ENCODE measurements around the gene CCT3. TPM values are rescaled to one million over a fixed set of nuclear protein-coding genes. Genes with fewer than 3 reads are reported as not detected.

Gene CCT3
- polyA plus RNA-seq, result 100 to 1,000 TPM in 1 of 2 donors, 10 to 100 TPM in 1; 61.2 to 149 TPM

DNA sequence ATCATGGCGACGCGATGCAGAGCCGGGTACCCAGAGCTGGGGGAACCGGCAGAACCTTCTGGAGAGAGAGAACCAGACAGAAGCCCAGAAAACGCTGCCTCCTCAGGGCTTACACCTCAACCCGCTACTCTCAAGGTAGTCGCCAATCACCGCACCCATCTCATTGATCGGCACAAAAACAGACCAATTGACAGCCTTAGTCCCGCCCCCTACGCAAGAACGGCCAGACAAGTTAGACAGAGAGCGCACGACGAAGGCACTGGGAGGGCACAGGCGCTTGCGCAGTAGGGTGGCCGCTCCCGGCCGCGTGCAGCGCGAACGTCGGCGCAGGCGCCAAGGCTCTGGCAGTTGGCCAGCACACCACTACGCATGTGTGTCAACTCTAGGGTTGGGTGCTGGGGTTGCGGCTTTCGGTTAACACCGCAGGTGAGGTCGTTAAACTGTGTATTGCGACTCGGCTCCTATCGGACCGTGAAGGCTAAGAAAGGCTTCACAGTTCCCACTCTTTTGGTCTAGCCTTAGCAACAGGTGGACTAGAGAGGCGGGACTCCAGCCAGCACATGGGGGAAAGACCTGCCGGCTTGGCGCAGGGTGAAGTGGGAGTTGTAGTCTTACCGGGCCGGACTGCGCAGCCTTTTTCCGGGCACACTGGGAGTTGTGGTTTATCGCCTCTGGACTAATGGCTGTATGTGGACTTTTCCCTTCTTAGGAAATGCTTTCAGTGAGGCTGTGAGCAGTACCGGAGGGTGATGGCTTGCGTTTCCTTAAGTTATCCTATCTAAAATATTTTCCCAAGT lies at the start of gene CCT3, which contains the start of gene TSACC:
CCT3 (minus strand) TSS at position 113 of the 797 bp plus-strand sequence; CDS start at position 5, 108 bp downstream.
TSACC (plus strand) TSS at position 347 of the 797 bp plus-strand sequence. CDS start 1,232 bp downstream, outside the sequence.
- Histone ChIP-seq H3K4me3 (ENCODE audit: low read depth in 1 of 2, low read length in 2 of 2) (peak within 1 kb of the TSS; percentile 78 to 90), H3K27ac (ENCODE audit: low read depth in 2 of 2, low read length in 1 of 2) (peak within 1 kb of the TSS; percentile 69 to 84), H3K27me3 (ENCODE audit: control insufficient read depth in 1 of 2, insufficient read depth in 2 of 2, low read length in 2 of 2) (no peaks in the 10 kb centered on the region), H3K36me3 (ENCODE audit: control insufficient read depth in 2 of 2, insufficient read depth in 2 of 2, low read length in 1 of 2) (peaks cover 0 to 3% of the 10 kb centered on the region in 2 donors), H3K4me1 (ENCODE audit: control insufficient read depth in 2 of 2, insufficient read depth in 2 of 2, low read length in 1 of 2) (peaks cover 0 to 3% of the 10 kb centered on the region in 2 donors), H3K9me3 (ENCODE audit: control insufficient read depth in 2 of 2, insufficient read depth in 1 of 2, low read depth in 1 of 2, low read length in 1 of 2) (no peaks in the 10 kb centered on the region)
- WGBS, 2 donors, result 0% methylated on average over 47 of the region's 47 CpGs

DNA sequence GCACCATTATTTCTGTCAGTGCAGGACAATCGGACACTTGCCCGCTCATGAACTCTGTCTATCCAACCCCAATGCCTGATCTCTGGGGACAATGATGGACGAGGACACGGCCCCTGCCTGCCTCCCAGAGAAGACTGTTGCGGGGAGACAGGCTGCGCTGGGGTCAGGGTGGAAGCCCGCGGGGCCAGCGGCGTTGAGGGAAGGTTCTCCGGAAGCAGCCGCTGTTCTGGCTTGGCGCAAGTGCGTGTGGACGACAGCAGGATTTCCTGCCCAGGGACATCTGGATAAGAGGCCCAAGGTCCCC lies 49.7 kb upstream of the CCT3 start:
- WGBS, 2 donors, result 47 to 56% methylated on average over 15 of the region's 15 CpGs
- H3K27ac ChIP-seq (ENCODE audit: low read depth in 2 of 2, low read length in 1 of 2), result no peak overlapping the region
- H3K9me3 ChIP-seq (ENCODE audit: control insufficient read depth in 2 of 2, insufficient read depth in 1 of 2, low read depth in 1 of 2, low read length in 1 of 2), result no peaks in the 10 kb centered on the region
- no peak overlapping the region for H3K4me3 ChIP-seq (ENCODE audit: low read depth in 1 of 2, low read length in 2 of 2)
- no peaks in the 10 kb centered on the region for H3K36me3 ChIP-seq (ENCODE audit: control insufficient read depth in 2 of 2, insufficient read depth in 2 of 2, low read length in 1 of 2)
- H3K4me1 ChIP-seq (ENCODE audit: control insufficient read depth in 2 of 2, insufficient read depth in 2 of 2, low read length in 1 of 2), result peaks cover 0 to 4% of the 10 kb centered on the region in 2 donors
- peaks cover 3 to 9% of the 10 kb centered on the region in 2 donors for H3K27me3 ChIP-seq (ENCODE audit: control insufficient read depth in 1 of 2, insufficient read depth in 2 of 2, low read length in 2 of 2)

DNA sequence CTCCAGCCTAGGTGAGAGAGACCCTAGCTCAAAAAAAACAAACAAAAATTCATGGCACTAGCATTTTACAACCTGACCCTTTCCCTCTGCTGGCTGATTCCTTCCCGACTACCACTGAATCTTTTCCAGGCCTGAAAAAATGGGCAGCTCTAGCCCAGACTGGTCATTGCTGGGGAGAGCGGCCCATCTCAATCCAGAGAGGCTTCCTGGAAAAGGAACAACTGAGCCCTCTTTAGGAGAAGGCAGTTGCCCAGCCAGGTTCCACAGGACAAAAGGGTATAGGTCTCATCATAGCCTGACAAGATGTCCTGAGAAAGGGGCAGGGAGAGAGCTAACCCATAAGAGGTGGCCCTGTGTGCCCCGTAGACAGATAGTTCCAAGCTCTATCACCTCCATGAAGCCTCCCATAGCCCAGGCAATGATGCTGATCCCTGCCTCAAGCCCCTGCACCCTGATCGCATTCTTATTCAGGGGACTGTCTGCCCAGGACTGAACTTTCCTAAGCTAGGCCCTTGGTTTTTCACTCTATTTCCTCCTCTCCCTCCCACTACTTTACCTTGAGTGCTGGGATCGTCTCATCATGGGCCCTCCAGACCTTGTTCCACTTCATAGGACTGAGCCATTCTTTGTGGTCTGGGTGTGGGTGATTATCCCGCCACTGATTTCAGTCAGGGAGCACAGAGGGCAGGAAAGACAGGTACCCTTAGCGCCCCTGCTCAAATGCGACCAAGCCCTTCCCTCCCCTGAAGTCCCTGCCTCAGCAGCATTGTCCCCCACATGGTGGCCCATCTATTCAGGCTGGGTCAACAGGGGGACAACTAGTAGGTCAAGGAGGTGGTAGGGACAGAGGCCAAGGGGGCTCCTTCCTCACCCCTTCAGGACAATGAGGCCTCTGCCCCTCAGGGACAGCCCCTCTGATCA lies 49.1 kb upstream of the CCT3 start:
- no peak overlapping the region for H3K4me3 ChIP-seq (ENCODE audit: low read depth in 1 of 2, low read length in 2 of 2)
- no peak overlapping the region for H3K27ac ChIP-seq (ENCODE audit: low read depth in 2 of 2, low read length in 1 of 2)
- H3K27me3 ChIP-seq (ENCODE audit: control insufficient read depth in 1 of 2, insufficient read depth in 2 of 2, low read length in 2 of 2), result peaks cover 3 to 9% of the 10 kb centered on the region in 2 donors
- no peaks in the 10 kb centered on the region for H3K9me3 ChIP-seq (ENCODE audit: control insufficient read depth in 2 of 2, insufficient read depth in 1 of 2, low read depth in 1 of 2, low read length in 1 of 2)
- peaks cover 0 to 4% of the 10 kb centered on the region in 2 donors for H3K4me1 ChIP-seq (ENCODE audit: control insufficient read depth in 2 of 2, insufficient read depth in 2 of 2, low read length in 1 of 2)
- WGBS, 2 donors, result 92% methylated on average over 8 of the region's 8 CpGs
- no peaks in the 10 kb centered on the region for H3K36me3 ChIP-seq (ENCODE audit: control insufficient read depth in 2 of 2, insufficient read depth in 2 of 2, low read length in 1 of 2)

DNA sequence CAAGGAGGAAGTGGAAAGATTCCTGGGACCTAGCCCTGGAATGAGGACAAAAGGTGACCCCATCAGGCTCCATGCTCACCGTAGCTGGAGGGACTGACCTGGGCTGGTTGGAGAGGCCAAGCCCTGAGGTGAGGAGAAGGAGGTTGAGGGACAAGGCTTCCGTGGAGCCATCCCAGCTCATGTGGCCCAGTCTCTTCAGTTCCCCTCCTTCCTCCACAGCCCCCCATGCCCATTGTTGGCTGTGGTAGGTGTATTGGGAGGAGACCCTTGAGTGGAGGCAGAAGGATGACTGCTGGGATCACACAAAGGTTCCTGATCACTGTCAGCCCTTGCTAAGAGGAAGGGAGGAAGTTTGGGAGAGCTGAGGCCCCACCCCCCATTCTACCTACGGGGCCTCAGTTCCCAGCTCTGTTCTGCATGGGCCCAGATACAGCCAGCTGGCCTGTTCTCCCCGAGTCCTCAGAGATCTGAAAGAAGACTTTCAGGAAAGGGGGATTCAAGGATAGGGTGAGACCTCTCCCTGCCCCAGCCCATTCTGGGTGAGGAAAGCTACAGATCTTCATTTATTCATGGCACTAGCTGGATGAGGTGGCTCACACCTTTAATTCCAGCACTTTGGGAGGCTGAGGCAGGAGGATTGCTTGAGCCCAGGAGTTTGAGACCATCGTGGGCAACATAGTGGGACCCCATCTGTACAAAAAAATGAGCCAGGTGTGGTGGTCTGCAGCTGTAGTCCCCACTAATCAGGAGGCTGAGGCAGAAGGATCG lies 48.2 kb upstream of the CCT3 start:
- Histone ChIP-seq H3K36me3 (ENCODE audit: control insufficient read depth in 2 of 2, insufficient read depth in 2 of 2, low read length in 1 of 2) (no peaks in the 10 kb centered on the region), H3K9me3 (ENCODE audit: control insufficient read depth in 2 of 2, insufficient read depth in 1 of 2, low read depth in 1 of 2, low read length in 1 of 2) (no peaks in the 10 kb centered on the region), H3K27ac (ENCODE audit: low read depth in 2 of 2, low read length in 1 of 2) (no peak overlapping the region), H3K4me1 (ENCODE audit: control insufficient read depth in 2 of 2, insufficient read depth in 2 of 2, low read length in 1 of 2) (peaks cover 0 to 4% of the 10 kb centered on the region in 2 donors), H3K4me3 (ENCODE audit: low read depth in 1 of 2, low read length in 2 of 2) (no peak overlapping the region), H3K27me3 (ENCODE audit: control insufficient read depth in 1 of 2, insufficient read depth in 2 of 2, low read length in 2 of 2) (peaks cover 3 to 9% of the 10 kb centered on the region in 2 donors)
- 76 to 84% methylated on average over 6 of the region's 6 CpGs for WGBS, 2 donors

DNA sequence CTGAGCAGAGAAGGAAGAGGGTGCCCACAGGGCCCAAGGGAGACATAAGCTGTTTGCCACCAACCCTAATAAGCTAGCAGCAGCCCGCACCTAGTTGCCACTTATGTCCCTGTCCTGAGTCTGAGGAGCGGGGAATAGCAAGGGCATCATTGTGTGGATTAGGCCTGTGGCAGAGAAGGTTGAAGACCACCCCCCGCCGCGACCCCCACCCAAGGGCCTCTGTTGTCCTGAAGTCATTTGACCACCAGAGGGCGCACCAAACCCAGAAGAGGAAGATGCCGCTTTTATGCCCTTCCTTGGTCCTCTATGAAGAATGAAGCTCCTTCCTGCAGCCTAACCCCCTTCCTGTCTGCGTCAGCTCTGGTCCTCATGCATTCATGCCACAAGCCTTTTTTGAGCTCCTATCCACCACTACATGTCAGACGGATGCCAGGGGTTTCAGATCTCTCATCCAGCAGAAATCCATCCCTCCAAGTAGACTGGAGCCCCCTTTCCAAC lies 47.5 kb upstream of the CCT3 start:
- 13 to 14% methylated on average over 9 of the region's 9 CpGs for WGBS, 2 donors
- Histone ChIP-seq H3K4me1 (ENCODE audit: control insufficient read depth in 2 of 2, insufficient read depth in 2 of 2, low read length in 1 of 2) (peaks cover 0 to 4% of the 10 kb centered on the region in 2 donors), H3K9me3 (ENCODE audit: control insufficient read depth in 2 of 2, insufficient read depth in 1 of 2, low read depth in 1 of 2, low read length in 1 of 2) (no peaks in the 10 kb centered on the region), H3K27me3 (ENCODE audit: control insufficient read depth in 1 of 2, insufficient read depth in 2 of 2, low read length in 2 of 2) (peaks cover 3 to 9% of the 10 kb centered on the region in 2 donors), H3K4me3 (ENCODE audit: low read depth in 1 of 2, low read length in 2 of 2) (no peak overlapping the region), H3K27ac (ENCODE audit: low read depth in 2 of 2, low read length in 1 of 2) (no peak overlapping the region), H3K36me3 (ENCODE audit: control insufficient read depth in 2 of 2, insufficient read depth in 2 of 2, low read length in 1 of 2) (no peaks in the 10 kb centered on the region)

DNA sequence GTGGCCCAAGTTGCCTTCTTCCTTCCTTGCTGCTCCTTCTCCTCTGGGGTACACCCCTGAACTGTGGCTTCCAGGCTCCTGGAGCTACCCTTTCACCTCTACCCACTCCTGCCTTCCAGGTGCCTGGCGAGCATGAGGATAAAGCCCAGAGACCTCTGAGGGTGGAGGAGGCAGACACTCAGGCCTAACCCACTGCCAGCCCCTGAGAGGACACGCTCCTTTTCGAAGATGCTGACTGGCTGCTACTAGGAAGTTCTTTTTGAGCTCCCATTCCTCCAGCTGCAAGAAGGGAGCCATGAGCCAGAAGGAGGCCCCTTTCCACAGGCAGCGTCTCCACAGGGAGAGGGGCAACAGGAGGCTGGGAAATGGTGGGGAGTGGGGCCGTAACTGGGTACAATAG lies 46.6 kb upstream of the CCT3 start:
- H3K27me3 ChIP-seq (ENCODE audit: control insufficient read depth in 1 of 2, insufficient read depth in 2 of 2, low read length in 2 of 2), result peaks cover 3 to 9% of the 10 kb centered on the region in 2 donors
- peaks cover 0 to 4% of the 10 kb centered on the region in 2 donors for H3K4me1 ChIP-seq (ENCODE audit: control insufficient read depth in 2 of 2, insufficient read depth in 2 of 2, low read length in 1 of 2)
- no peak overlapping the region for H3K4me3 ChIP-seq (ENCODE audit: low read depth in 1 of 2, low read length in 2 of 2)
- 89 to 91% methylated on average over 5 of the region's 5 CpGs for WGBS, 2 donors
- no peaks in the 10 kb centered on the region for H3K9me3 ChIP-seq (ENCODE audit: control insufficient read depth in 2 of 2, insufficient read depth in 1 of 2, low read depth in 1 of 2, low read length in 1 of 2)
- no peaks in the 10 kb centered on the region for H3K36me3 ChIP-seq (ENCODE audit: control insufficient read depth in 2 of 2, insufficient read depth in 2 of 2, low read length in 1 of 2)
- H3K27ac ChIP-seq (ENCODE audit: low read depth in 2 of 2, low read length in 1 of 2), result no peak overlapping the region

DNA sequence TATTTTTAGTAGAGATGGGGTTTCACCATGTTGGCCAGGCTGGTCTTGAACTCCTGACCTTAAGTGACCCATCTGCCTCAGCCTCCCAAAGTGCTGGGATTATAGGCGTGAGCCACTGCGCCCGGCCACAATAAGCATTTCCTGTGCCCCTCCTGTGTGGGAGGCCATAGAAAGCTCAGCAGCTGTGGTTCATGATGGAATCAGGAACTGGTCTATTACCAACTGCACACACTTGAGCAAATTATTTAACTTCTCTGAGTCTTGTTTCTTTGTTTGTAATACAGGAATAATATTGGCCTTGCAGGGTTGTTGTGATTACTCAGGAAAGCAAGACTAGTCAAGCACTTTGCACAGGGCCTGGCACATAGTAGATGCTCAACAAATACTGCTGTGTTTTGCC lies 45.9 kb upstream of the CCT3 start:
- WGBS, 2 donors, result 65 to 81% methylated on average over 3 of the region's 3 CpGs
- no peaks in the 10 kb centered on the region for H3K9me3 ChIP-seq (ENCODE audit: control insufficient read depth in 2 of 2, insufficient read depth in 1 of 2, low read depth in 1 of 2, low read length in 1 of 2)
- H3K36me3 ChIP-seq (ENCODE audit: control insufficient read depth in 2 of 2, insufficient read depth in 2 of 2, low read length in 1 of 2), result no peaks in the 10 kb centered on the region
- peaks cover 0 to 4% of the 10 kb centered on the region in 2 donors for H3K4me1 ChIP-seq (ENCODE audit: control insufficient read depth in 2 of 2, insufficient read depth in 2 of 2, low read length in 1 of 2)
- H3K4me3 ChIP-seq (ENCODE audit: low read depth in 1 of 2, low read length in 2 of 2), result no peak overlapping the region
- peaks cover 3 to 7% of the 10 kb centered on the region in 2 donors for H3K27me3 ChIP-seq (ENCODE audit: control insufficient read depth in 1 of 2, insufficient read depth in 2 of 2, low read length in 2 of 2)
- H3K27ac ChIP-seq (ENCODE audit: low read depth in 2 of 2, low read length in 1 of 2), result no peak overlapping the region

DNA sequence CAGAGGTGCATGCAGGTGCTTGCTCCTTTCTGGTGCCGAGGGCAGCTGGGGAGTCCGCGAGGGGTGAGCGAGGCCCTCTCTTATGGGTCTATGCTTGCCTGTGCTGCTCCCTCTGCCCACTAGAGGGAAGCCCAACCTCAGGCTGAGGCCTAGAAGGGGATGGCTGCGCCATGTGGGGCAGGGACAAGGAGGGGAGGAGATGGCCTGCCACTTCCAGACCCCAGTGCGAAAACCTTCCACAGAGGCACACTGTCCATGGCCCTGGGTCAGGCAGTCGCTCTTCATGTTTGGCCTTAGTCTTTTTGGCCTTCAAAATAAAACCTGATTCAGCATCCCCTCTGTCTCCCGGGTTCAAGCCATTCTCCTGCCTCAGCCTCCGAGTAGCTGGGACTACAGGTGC lies 44.9 kb upstream of the CCT3 start:
- Histone ChIP-seq H3K27ac (ENCODE audit: low read depth in 2 of 2, low read length in 1 of 2) (no peak overlapping the region), H3K36me3 (ENCODE audit: control insufficient read depth in 2 of 2, insufficient read depth in 2 of 2, low read length in 1 of 2) (no peaks in the 10 kb centered on the region), H3K4me1 (ENCODE audit: control insufficient read depth in 2 of 2, insufficient read depth in 2 of 2, low read length in 1 of 2) (no peaks in the 10 kb centered on the region), H3K9me3 (ENCODE audit: control insufficient read depth in 2 of 2, insufficient read depth in 1 of 2, low read depth in 1 of 2, low read length in 1 of 2) (no peaks in the 10 kb centered on the region), H3K4me3 (ENCODE audit: low read depth in 1 of 2, low read length in 2 of 2) (no peak overlapping the region), H3K27me3 (ENCODE audit: control insufficient read depth in 1 of 2, insufficient read depth in 2 of 2, low read length in 2 of 2) (no peaks in the 10 kb centered on the region)
- WGBS, 2 donors, result 48 to 49% methylated on average over 9 of the region's 9 CpGs

DNA sequence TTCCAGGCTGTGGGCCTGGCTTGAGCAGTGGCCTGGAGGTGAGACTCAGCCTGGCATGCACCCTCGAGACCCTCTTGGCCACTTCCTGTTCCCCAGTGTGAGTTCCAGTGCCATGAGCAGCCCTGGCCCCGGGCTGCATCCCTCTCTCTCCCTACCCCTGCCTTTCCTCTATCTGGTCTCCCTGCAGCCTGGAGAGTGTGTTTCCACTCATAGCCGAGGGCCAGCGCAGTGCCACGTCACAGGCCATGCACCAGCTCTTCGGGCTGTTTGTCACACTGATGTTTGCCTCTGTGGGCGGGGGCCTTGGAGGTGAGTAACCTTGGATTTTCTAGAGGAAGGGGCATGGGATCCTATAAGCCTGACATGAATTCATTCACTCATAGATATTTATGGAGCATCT lies 44.5 kb upstream of the CCT3 start:
- WGBS, 2 donors, result 64 to 73% methylated on average over 7 of the region's 7 CpGs
- H3K4me1 ChIP-seq (ENCODE audit: control insufficient read depth in 2 of 2, insufficient read depth in 2 of 2, low read length in 1 of 2), result peaks cover 0 to 3% of the 10 kb centered on the region in 2 donors
- H3K27me3 ChIP-seq (ENCODE audit: control insufficient read depth in 1 of 2, insufficient read depth in 2 of 2, low read length in 2 of 2), result no peaks in the 10 kb centered on the region
- H3K27ac ChIP-seq (ENCODE audit: low read depth in 2 of 2, low read length in 1 of 2), result no peak overlapping the region
- H3K36me3 ChIP-seq (ENCODE audit: control insufficient read depth in 2 of 2, insufficient read depth in 2 of 2, low read length in 1 of 2), result no peaks in the 10 kb centered on the region
- H3K4me3 ChIP-seq (ENCODE audit: low read depth in 1 of 2, low read length in 2 of 2), result no peak overlapping the region
- H3K9me3 ChIP-seq (ENCODE audit: control insufficient read depth in 2 of 2, insufficient read depth in 1 of 2, low read depth in 1 of 2, low read length in 1 of 2), result no peaks in the 10 kb centered on the region
